ENCODE data around the gene ZNF285.
"Not testable (repeated sequence)": the region's sequence is repeated elsewhere in the genome, so short reads cannot be mapped to it uniquely, and the experiment has no call there.

The ZNF285 gene

GRCh38 chr19:44344255-44344654 lies 57.2 kb downstream of the ZNF285 start:
- no peak for DNase-seq (ENCODE audit: low read depth)
- no peak for TF ChIP-seq CTCF (conservative IDR thresholded peaks at IDR 0.05; ENCODE audit: control insufficient read depth, insufficient read depth, low read depth, low read length)
- no peak overlapping the region for H3K4me3 ChIP-seq (ENCODE audit: control insufficient read depth, low read depth, low read length)

GRCh38 chr19:44341794-44342193 lies 59.6 kb downstream of the ZNF285 start:
- DNase-seq (ENCODE audit: low read depth), result no peak
- no peak overlapping the region for H3K4me3 ChIP-seq (ENCODE audit: control insufficient read depth, low read depth, low read length)
- no peak for TF ChIP-seq CTCF (conservative IDR thresholded peaks at IDR 0.05; ENCODE audit: control insufficient read depth, insufficient read depth, low read depth, low read length)

GRCh38 chr19:44334639-44335038 lies 66.8 kb downstream of the ZNF285 start:
- not testable (repeated sequence) for DNase-seq (ENCODE audit: low read depth)

More at GRCh38 chr19:44334639-44335038, 66.8 kb downstream of the ZNF285 start:
- H3K4me3 ChIP-seq (ENCODE audit: control insufficient read depth, low read depth, low read length), result not testable (repeated sequence)
